HEK293 (cell line): Measurements from ENCODE around the gene SIAE.

Source experiments
- BCL11A ChIP-seq: fragments of 450-650 bp; formaldehyde crosslinking; IDR thresholded peaks from 2 replicates; pipeline ENCODE4 v1.5.1; 2016; ENCODE audit warnings: low read depth, missing biosample characterization, missing genetic modification characterization
- CTCF ChIP-seq: fragments of 450-650 bp; formaldehyde crosslinking; IDR thresholded peaks from 2 replicates; pipeline ENCODE4 v1.5.1; 2016; ENCODE audit warnings: missing biosample characterization, missing genetic modification characterization
- KLF9 ChIP-seq: fragments of 450-650 bp; formaldehyde crosslinking; IDR thresholded peaks from 2 replicates; pipeline ENCODE4 v1.5.1; 2016; ENCODE audit warnings: missing biosample characterization, missing genetic modification characterization, low read depth
- PRDM2 ChIP-seq: fragments of 450-650 bp; formaldehyde crosslinking; IDR thresholded peaks from 2 replicates; pipeline ENCODE4 v1.5.1; 2016; ENCODE audit warnings: missing biosample characterization, missing genetic modification characterization, borderline replicate concordance
- PRDM6 ChIP-seq: fragments of 450-650 bp; formaldehyde crosslinking; IDR thresholded peaks from 2 replicates; pipeline ENCODE4 v1.5.1; 2017; ENCODE audit warnings: missing biosample characterization, missing genetic modification characterization
- SP7 ChIP-seq: fragments of 450-650 bp; formaldehyde crosslinking; IDR thresholded peaks from 2 replicates; pipeline ENCODE4 v1.5.1; 2016; ENCODE audit warnings: missing biosample characterization, missing genetic modification characterization
- TRIM28 ChIP-seq: IDR thresholded peaks from 2 replicates; pipeline ENCODE4 v1.6.1; 2011; ENCODE audit warnings: low read length, control low read depth, borderline replicate concordance
- ZBTB48 ChIP-seq: fragments of 450-650 bp; formaldehyde crosslinking; IDR thresholded peaks from 2 replicates; pipeline ENCODE4 v1.5.1; 2016; ENCODE audit warnings: missing biosample characterization, missing genetic modification characterization
- ZEB2 ChIP-seq: fragments of 450-650 bp; formaldehyde crosslinking; IDR thresholded peaks from 2 replicates; pipeline ENCODE4 v1.5.1; 2016; ENCODE audit warnings: missing biosample characterization, missing genetic modification characterization
- ZFHX2 ChIP-seq: fragments of 450-650 bp; formaldehyde crosslinking; conservative IDR thresholded peaks from 2 replicates; pipeline ENCODE4 v1.5.1; 2016; ENCODE audit warnings: missing biosample characterization, missing genetic modification characterization
- ZFP69B ChIP-seq: fragments of 450-650 bp; formaldehyde crosslinking; IDR thresholded peaks from 2 replicates; pipeline ENCODE4 v1.5.1; 2016; ENCODE audit warnings: missing biosample characterization, missing genetic modification characterization
- ZNF133 ChIP-seq: fragments of 450-650 bp; formaldehyde crosslinking; IDR thresholded peaks from 2 replicates; pipeline ENCODE4 v1.5.1; 2016; ENCODE audit warnings: missing biosample characterization, missing genetic modification characterization
- ZNF157 ChIP-seq: fragments of 450-650 bp; formaldehyde crosslinking; IDR thresholded peaks from 2 replicates; pipeline ENCODE4 v1.5.1; 2016; ENCODE audit warnings: missing biosample characterization, missing genetic modification characterization
- ZNF175 ChIP-seq: fragments of 450-650 bp; formaldehyde crosslinking; IDR thresholded peaks from 2 replicates; pipeline ENCODE4 v1.5.1; 2016; ENCODE audit warnings: missing biosample characterization, missing genetic modification characterization
- ZNF19 ChIP-seq: fragments of 450-650 bp; formaldehyde crosslinking; IDR thresholded peaks from 2 replicates; pipeline ENCODE4; 2016; ENCODE audit warnings: missing biosample characterization, missing genetic modification characterization, low read depth
- ZNF2 ChIP-seq: fragments of 450-650 bp; formaldehyde crosslinking; IDR thresholded peaks from 2 replicates; pipeline ENCODE4 v1.5.1; 2016; ENCODE audit warnings: missing biosample characterization, missing genetic modification characterization
- ZNF214 ChIP-seq: fragments of 450-650 bp; formaldehyde crosslinking; IDR thresholded peaks from 2 replicates; pipeline ENCODE4 v1.5.1; 2017; ENCODE audit warnings: missing biosample characterization, mild to moderate bottlenecking, missing genetic modification characterization, borderline replicate concordance
- ZNF24 ChIP-seq: fragments of 450-650 bp; formaldehyde crosslinking; IDR thresholded peaks from 2 replicates; pipeline ENCODE4 v1.5.1; 2016; ENCODE audit warnings: missing biosample characterization, missing genetic modification characterization
- ZNF274 ChIP-seq, 2 experiments: fragments of 200-500 bp in 1 of 2; fragments of 450-650 bp in 1 of 2; sonication (Bioruptor generic) in 1 of 2; formaldehyde crosslinking in 1 of 2; IDR thresholded peaks; 2 replicates each; pipeline versions ENCODE4 v1.5.1 to v1.6.1; 2014 to 2016; ENCODE audit warnings: borderline replicate concordance in 1 of 2, inconsistent platforms in 1 of 2, low read length in 1 of 2, missing biosample characterization in 1 of 2, missing genetic modification characterization in 1 of 2
- ZNF324 ChIP-seq: fragments of 450-650 bp; formaldehyde crosslinking; IDR thresholded peaks from 2 replicates; pipeline ENCODE4 v1.5.1; 2016; ENCODE audit warnings: missing biosample characterization, missing genetic modification characterization
- ZNF341 ChIP-seq: fragments of 450-650 bp; formaldehyde crosslinking; IDR thresholded peaks from 2 replicates; pipeline ENCODE4; 2016; ENCODE audit warnings: low read depth, missing biosample characterization, missing genetic modification characterization
- ZNF366 ChIP-seq: fragments of 450-650 bp; formaldehyde crosslinking; conservative IDR thresholded peaks from 2 replicates; pipeline ENCODE4 v1.5.1; 2016; ENCODE audit warnings: missing biosample characterization, missing genetic modification characterization
- ZNF561 ChIP-seq: fragments of 450-650 bp; IDR thresholded peaks from 2 replicates; pipeline ENCODE4 v1.5.1; 2018; ENCODE audit warnings: missing biosample characterization, missing genetic modification characterization, borderline replicate concordance
- ZNF626 ChIP-seq: fragments of 450-650 bp; sonication (Bioruptor Pico); formaldehyde crosslinking; IDR thresholded peaks from 2 replicates; pipeline ENCODE4 v1.5.1; 2018; ENCODE audit warnings: missing biosample characterization, missing genetic modification characterization, inconsistent platforms
- ZNF629 ChIP-seq: fragments of 450-650 bp; formaldehyde crosslinking; IDR thresholded peaks from 2 replicates; pipeline ENCODE4 v1.5.1; 2017; ENCODE audit warnings: missing biosample characterization, missing genetic modification characterization
- ZNF654 ChIP-seq: fragments of 450-650 bp; formaldehyde crosslinking; IDR thresholded peaks from 2 replicates; pipeline ENCODE4 v1.5.1; 2016; ENCODE audit warnings: low read depth, missing biosample characterization, missing genetic modification characterization
- ZNF692 ChIP-seq: fragments of 450-650 bp; formaldehyde crosslinking; IDR thresholded peaks from 2 replicates; pipeline ENCODE4 v1.5.1; 2016; ENCODE audit warnings: missing biosample characterization, missing genetic modification characterization
- ZNF777 ChIP-seq: fragments of 450-650 bp; formaldehyde crosslinking; IDR thresholded peaks from 2 replicates; pipeline ENCODE4 v1.5.1; 2017; ENCODE audit warnings: missing biosample characterization, missing genetic modification characterization, borderline replicate concordance
- ZNF785 ChIP-seq: fragments of 450-650 bp; formaldehyde crosslinking; IDR thresholded peaks from 2 replicates; pipeline ENCODE4 v1.5.1; 2016; ENCODE audit warnings: missing biosample characterization, missing genetic modification characterization
- ZSCAN23 ChIP-seq: fragments of 450-650 bp; formaldehyde crosslinking; IDR thresholded peaks from 2 replicates; pipeline ENCODE4 v1.5.1; 2016; ENCODE audit warnings: missing biosample characterization, missing genetic modification characterization

Gene SIAE

GRCh38 chr11:124644426-124645280, 28.9 kb downstream of the SIAE start (continued):
- TF ChIP-seq ZNF692 (tag by site-specific recombination) (no peak), ZSCAN23 (tag by site-specific recombination) (no peak), ZNF324 (tag by site-specific recombination) (no peak), ZNF366 (tag by site-specific recombination) (no peak), ZBTB48 (tag by site-specific recombination) (no peak), ZFHX2 (tag by site-specific recombination) (peak; percentile 69), PRDM6 (tag by site-specific recombination) (peak; percentile 46; the same call in 1 of the 2 replicates), ZNF341 (tag by site-specific recombination) (no peak), ZNF785 (tag by site-specific recombination) (no peak), SP7 (tag by site-specific recombination) (0 out of 2 replicates have a peak, but pooled peaks have one; percentile 12), ZNF626 (tag by site-specific recombination) (no peak), CTCF (tag by site-specific recombination) (peak; percentile 72; the same call in 1 of the 2 replicates), KLF9 (tag by site-specific recombination) (no peak), ZNF214 (no peak), ZNF561 (0 out of 2 replicates have a peak, but pooled peaks have one; percentile 23), ZNF629 (tag by site-specific recombination) (no peak), TRIM28 (no peak), ZEB2 (no peak), ZNF2 (no peak), ZNF19 (no peak), ZNF24 (tag by site-specific recombination) (no peak), PRDM2 (no peak), ZNF274 (IDR thresholded peaks at IDR 0.05; ENCODE audit: low read length) (no peak), ZNF274 (tag by site-specific recombination; IDR thresholded peaks at IDR 0.05; ENCODE audit: borderline replicate concordance) (no peak), ZNF133 (no peak), ZNF654 (tag by site-specific recombination) (peak; percentile 77), ZNF175 (tag by site-specific recombination) (no peak), ZNF157 (no peak), BCL11A (tag by site-specific recombination) (no peak), ZNF777 (tag by site-specific recombination) (no peak), ZFP69B (tag by site-specific recombination) (no peak)
